Renal cortex interstitium (tissue), 11 donors: Measurements from ENCODE around the gene MYT1. TPM values are rescaled to one million over a fixed set of nuclear protein-coding genes. Genes with fewer than 3 reads are reported as not detected.

Source experiments
- DNase-seq, 11 donors: peaks; one replicate each; pipeline ENCODE4 v3.0.0-alpha.2; 2013; ENCODE audit warnings: low read depth in 9 of 11, low spot score in 4 of 11; ENCODE audit errors: extremely low read depth in 1 of 11
- polyA plus RNA-seq, 3 donors: library from polyadenylated mRNA; unstranded; fragments of 120-200 nt; gene quantifications; one replicate each; pipeline ENCODE4 v1.2.1, GENCODE V29; 2013; ENCODE audit not compliant: insufficient read length in 3 of 3

Gene MYT1
- polyA plus RNA-seq, 3 donors: 0.42 to 0.68 (median 0.55) TPM

DNA sequence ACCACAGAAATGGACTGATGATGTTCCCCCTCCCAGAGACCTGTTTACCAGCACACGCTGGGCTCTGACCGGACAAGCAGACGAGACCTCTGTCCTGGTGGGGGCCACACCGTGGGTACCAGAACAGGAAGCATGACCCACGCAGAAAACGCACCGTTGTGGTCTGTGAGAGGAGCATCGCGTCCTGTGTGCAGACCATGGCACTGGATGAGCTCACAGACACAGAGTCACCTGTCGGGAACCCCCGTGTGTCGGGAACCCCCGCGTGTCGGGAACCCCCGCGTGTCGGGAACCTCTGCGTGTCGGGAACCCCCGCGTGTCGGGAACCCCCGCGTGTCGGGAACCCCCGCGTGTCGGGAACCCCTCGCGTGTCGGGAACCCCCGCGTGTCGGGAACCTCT is 37.4 kb downstream of the MYT1 start:
- no peak for DNase-seq

DNA sequence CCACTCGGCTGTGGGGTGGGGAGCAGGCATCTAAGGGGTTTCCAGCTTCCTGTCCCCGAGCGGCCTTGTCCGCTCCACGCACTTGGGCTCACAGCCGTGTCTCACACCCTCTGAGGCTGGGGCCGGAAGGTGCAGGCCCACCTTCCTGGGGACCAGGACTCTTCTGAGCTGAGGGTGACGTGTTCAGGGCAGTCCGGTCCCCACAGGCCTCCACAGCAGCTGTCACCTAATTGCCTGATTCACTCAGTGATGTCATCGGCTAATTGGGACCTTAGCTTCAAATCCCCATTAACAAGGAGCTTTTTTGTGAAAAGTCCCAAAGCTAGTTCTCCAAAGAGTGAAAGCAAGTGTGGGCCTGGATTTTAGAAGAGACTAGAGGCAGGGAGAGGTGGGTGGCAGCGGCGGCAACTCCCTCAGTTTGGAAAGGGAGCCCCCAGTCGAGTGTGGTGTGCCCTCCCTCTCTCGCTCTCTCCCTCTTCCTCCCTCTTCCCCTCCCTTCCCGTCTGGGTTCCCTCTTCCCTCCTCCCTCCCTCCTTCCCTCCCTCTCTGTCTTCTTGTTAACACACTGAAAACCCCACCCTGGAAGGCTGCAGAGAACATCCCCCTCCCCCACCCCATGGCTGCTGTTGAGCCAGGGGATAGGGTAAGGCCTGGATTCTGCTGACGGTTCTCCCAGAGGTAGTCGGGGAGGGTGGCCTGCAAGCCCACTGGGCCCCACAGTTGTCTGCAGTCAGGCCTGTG is 39.0 kb downstream of the MYT1 start:
- DNase-seq: no peak

DNA sequence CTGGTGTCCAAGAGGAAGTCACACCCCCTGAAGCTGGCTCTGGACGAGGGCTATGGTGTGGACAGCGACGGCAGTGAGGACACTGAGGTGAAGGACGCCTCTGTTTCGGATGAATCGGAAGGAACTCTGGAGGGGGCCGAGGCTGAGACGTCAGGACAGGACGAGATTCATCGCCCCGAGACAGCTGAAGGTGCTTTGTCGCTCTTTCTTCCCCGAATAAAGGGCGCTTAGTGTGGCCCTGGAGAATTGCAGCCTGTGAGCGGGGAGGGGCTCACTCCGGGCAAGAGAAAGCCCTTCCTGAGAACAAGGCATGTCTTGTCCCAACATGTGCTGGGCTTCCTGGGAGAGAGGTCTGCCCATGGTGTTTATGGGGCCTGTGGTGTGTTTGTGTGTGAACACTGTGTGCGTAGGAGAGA is 41.4 kb downstream of the MYT1 start:
- DNase-seq: no peak

DNA sequence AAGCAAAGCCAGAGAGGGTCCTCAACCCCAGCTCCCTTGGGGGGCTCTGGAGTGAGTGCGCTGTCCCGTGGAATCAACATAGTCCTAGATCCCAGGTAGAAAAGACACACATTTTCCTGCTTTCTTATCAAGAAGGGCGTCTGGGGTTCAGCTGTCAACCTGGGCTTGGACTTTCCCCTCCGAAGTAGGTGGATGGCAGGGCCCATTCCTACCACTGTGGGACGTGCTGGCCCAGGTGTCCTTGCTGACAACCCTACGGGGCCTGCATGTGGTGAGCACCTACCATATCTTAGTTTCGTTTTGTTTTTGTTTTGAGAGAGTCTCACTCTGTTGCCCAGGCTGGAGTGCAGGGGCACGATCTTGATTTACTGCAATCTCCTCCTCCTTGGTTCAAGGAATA is 42.4 kb downstream of the MYT1 start:
- DNase-seq: no peak

DNA sequence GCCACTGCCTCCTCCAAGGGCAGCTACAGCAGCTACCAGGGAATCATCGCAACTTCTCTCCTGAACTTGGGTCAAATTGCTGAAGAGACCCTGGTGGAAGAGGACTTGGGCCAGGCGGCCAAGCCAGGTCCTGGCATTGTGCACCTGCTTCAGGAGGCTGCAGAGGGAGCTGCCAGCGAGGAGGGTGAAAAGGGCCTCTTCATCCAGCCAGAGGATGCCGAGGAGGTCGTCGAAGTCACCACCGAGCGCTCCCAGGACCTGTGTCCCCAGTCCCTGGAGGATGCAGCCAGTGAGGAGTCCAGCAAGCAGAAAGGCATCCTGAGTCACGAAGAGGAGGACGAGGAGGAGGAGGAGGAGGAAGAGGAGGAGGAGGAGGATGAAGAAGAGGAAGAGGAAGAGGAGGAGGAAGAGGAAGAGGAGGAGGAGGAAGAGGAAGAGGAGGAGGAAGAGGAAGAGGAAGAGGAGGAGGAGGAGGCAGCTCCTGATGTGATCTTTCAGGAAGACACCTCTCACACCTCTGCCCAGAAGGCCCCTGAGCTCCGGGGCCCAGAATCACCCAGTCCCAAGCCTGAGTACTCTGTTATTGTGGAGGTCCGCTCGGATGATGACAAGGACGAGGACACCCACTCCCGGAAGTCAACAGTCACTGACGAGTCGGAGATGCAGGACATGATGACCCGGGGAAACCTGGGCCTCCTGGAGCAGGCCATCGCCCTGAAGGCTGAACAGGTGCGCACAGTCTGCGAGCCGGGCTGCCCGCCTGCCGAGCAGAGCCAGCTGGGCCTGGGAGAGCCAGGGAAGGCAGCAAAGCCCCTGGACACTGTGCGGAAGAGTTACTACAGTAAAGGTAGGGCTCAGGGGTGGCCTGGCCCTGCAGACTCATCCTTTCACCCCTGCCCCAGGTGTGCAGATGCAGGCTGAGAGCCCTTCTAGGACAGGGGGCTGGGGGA is 43.7 kb downstream of the MYT1 start:
- no peak for DNase-seq

DNA sequence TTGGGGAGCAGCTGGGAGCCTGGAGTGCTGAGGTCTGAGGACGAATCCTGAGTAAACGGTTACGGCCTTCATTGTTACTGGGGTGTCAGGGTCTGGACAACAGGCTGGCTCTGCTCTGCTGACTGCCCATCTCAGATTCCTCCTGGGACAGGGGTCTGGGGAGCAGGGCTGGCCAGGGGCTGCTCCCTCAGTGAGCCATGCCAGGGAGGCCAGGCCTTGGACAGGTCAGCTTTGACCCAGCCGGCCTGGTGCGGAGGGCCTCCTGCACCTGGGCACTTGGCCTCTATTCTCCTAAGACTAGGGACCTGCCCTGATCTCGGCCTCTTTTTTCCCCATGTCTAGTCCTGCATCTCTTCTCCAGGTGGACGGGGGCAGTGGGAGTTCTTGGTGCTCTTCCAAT is 44.9 kb downstream of the MYT1 start:
- no peak for DNase-seq

DNA sequence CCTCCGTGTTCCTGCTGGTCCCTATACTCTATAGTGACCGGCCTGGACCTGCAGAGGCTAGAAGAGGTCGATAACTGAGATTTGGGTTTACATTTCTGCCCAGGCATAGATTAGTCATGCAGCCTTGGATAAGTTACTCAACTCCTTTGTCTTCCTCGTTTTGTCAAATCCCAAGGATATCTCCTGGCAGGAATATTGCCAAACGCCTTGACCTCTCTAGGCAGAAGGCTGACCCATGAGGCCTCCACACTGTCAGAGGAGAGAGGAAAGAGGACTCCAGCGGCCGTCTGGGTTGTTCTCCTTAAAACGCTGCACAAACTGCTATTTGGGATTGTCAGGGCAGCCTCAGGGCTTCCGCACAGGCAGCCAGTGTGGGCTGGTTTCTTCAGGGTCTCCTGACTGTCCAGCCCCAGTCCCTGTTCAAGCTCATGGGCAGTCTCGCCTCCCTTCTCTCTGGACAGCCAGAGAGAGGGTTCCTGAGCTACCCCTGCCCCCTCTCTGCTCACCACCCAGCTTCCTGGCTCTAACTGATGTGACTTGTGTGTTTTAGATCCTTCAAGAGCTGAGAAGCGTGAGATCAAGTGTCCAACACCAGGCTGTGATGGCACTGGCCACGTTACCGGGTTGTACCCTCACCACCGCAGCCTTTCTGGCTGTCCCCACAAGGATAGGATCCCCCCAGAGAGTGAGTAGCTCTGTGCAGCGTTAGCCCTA is 46.6 kb downstream of the MYT1 start:
- DNase-seq: no peak

DNA sequence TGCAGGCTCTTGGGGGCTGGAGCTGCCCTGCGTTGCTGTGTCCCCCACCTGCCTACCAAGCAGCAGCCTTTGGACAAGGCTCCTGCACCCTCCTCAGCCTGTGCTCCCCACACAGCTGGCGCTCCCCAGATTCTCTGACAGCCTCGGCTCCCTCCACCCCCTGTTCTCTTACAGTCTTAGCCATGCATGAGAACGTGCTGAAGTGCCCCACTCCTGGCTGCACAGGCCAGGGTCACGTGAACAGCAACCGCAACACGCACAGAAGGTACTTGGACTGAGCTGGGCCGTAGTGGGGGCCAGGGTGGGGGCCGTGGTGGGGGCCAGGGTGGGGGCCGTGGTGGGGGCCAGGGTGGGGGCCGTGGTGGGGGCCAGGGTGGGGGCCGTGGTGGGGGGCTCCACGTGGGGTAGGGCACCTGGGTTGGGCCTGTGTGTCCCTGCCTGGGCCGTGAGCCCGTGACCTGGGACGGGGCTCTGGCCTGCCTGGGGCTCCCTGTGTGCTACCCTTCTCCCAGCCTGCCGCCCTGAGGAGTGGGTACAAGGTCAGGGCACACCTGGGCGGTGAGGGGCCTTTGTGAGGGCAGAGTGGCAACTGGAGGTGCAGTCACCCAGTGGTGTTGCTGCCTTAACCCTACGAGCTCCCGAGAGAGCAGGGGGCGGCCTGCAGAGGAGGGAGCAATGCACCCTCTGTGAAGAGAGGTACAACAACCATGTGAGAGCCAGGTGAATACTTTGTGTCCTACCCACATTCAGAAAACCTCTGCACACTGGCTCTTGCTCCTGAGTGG is 47.8 kb downstream of the MYT1 start:
- DNase-seq: no peak

DNA sequence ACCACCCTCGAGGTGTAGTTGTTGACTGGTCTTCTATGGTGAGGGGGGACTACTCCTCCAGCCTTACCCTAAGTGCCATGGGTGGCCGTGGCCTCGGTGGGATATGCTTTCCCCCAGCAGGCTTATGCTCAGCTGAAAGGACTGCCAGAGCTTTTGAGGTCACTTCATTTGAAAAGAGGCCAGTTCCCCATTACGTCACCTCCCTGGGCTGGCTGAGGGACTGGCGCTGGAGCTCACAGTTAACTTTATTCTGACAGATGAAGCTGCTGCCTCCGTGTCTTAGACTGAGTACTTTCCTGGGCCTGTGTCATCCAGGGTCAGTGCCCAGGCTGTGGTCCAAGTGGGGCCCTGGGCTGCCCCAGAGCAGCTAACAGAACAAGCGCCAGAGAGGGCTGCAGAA is 48.5 kb downstream of the MYT1 start:
- DNase-seq: no peak

DNA sequence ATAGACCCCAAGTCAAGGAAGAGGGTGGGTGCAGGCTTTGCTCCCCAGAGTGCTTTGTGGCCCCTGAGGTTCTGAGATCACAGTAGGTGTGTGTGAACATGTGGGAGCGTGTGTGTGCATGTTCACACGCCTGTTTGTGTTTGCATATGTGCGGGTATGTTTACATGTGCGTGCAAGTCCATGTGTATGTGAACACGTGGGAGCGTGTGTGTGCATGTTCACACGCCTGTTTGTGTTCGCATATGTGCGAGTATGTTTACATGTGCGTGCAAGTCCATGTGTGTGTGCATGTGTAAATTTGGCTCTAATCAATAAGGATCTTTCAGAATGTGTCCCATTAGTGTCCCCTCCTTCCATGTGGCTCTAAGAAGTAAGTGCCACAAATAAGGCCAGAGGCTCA is 49.9 kb downstream of the MYT1 start:
- no peak for DNase-seq

DNA sequence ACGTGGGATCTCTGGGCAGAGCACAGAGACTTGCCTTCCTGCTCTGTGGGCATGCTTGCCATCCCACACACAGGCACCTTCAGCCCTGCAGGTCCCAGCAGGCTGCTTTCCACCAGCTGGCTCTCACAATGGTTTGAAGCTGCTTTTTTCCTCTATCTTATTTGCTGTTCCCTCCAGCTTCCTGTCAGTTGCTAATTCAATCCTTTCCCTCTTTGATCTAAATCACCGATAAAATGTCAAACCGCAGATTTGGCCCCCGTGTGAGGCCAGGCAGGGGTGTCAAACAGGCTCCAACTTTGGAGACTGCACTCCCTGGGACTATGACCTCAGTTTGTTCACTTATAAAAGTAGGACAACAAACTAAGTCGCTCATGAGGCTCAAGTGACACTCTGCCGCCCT is 50.7 kb downstream of the MYT1 start:
- no peak for DNase-seq

DNA sequence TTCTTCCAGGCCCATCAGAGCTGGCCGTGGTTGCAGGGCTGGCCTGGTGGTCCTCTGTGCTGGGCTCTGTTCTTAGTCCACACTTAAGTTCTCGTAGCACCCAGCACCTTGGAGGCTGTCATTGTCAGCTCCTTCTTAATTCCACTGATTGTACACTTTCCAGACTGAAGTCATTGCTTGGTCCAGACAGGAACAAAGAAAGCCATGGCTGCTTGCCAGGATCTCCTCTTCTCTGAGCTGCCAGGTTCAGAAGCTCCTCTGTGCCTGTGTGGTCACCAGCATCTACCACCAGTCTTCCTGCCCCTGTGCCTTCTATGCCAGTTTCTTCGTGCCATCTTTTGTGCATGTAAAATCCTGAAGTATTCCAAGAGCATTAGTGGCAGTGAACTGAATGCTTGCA is 51.8 kb downstream of the MYT1 start:
- DNase-seq: no peak

DNA sequence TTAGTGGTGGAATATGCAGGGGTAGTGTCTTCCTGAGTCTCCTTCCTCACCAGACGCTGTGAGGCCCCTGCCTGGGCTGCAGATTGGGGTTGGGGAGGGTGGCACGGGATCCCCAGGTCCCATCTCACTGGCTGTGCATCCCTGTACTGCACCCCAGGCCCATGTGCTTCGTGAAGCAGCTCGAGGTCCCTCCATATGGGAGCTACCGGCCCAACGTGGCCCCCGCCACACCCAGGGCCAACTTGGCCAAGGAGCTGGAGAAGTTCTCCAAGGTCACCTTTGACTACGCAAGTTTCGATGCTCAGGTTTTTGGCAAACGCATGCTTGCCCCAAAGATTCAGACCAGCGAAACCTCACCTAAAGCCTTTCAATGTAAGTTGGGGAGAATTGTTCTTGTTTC is 52.7 kb downstream of the MYT1 start:
- DNase-seq: no peak

DNA sequence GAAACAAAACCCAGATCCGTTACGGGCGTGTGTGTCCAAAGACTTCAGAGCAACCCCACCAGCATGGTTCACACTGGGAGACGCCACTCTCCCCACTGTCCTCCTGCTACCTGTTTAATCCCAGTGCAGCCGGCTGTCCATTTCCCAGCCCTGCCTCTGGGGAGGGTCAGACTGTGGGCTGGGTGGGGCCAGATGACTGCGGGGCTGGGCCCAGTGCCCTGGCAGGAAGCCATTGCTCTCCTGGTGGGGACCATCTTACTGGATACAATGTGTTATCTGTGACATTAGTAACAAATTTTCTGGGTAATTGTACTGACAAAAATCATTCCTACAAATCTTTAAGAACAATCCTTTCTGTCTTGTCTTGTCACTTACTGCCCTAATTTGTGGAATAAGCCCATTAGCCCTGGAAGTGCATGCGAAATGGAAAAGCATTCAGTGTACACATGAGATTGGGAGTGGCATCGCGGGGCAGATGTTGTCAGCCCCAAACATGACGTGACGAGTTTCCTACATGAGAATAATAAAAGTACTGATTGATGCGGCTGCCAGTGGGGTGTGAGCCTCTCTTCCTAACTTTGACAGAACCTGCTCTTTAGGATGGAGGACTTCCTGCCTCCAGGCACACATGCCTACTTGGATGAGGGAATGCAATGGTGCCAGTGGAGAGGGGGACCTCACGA is 53.4 kb downstream of the MYT1 start:
- no peak for DNase-seq

DNA sequence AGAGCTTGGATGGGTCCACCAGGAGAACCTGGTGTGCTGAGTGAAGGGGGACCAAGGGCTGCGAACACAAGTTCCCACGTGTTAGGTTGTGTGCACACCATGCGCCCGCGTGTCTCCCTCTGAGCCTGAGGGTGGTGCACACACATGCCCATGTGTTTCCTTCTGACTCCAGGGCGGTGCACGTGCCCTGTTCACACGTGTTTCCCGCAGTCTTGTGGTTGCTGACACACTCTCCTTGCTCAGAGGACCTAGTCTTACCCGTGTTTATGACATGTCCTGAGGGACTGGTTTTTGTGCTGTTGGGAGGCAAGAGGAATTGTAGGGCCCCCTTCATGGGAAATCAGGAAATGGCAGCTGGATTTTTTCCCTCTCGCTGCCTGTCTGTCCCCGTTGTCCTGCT is 55.0 kb downstream of the MYT1 start:
- DNase-seq: no peak

DNA sequence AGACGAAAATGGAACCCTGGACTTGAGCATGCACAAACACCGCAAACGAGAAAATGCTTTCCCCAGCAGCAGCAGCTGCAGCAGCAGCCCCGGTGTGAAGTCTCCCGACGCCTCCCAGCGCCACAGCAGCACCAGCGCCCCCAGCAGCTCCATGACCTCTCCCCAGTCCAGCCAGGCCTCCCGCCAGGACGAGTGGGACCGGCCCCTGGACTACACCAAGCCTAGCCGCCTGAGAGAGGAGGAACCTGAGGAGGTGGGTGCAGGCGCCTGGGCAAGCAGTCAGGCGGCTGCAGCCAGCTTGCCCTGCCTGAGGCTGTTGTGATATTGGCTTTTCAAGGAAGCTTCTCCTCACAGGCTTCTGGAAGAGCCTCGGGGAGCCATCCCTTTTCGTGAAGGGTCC is 55.5 kb downstream of the MYT1 start:
- no peak for DNase-seq

DNA sequence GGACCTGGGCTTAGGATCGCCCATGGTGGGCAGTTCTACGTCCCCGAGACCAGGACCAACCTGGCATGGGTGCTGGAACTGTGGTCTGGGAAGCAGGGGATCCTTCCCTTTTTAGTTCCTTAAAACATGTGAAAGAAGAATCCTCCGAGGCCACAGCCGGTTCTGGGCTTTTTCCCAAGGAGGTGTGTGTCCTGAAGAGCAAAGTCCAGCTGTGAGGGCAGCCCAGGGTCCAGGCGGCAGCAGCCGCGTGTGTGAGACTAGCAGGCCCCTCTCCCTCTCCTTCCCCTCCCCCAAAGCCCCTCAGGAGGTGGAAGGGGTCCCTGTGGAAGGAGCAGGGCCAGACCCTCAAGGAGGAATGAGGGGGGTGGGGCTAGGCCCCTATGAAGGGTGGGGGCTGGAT is 56.2 kb downstream of the MYT1 start:
- DNase-seq: no peak

DNA sequence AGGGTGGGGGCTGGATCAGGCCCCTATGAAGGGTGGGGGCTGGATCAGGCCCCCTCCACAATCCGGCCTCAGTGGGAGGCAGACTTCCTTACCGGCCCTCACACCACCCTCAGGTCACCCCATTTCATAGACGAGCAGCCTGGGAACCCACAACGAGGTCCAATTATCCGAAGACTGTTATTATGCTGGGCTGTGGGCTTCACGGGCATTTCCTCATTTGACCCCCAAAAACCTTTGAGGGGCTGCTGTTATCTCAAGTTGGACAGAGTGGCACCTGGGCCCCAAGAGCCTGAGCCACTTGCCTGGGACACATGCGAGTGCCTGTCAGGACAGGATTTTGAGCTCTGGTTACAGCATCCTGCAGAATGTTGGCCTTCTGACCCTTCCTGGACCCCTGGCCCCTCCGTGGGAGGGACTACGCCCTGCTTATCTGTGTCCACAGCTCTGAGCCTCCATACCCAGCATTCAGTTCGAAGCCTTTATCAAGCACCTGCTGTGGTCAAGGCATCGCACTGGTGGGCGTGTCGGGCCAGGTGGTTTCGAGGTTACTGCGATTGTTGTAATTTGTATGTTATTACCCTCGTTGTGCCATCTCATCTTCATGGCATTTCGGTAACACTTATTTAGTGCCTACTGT is 56.8 kb downstream of the MYT1 start:
- no peak for DNase-seq
